Measurements from ENCODE around the gene TSPAN9.

DNA sequence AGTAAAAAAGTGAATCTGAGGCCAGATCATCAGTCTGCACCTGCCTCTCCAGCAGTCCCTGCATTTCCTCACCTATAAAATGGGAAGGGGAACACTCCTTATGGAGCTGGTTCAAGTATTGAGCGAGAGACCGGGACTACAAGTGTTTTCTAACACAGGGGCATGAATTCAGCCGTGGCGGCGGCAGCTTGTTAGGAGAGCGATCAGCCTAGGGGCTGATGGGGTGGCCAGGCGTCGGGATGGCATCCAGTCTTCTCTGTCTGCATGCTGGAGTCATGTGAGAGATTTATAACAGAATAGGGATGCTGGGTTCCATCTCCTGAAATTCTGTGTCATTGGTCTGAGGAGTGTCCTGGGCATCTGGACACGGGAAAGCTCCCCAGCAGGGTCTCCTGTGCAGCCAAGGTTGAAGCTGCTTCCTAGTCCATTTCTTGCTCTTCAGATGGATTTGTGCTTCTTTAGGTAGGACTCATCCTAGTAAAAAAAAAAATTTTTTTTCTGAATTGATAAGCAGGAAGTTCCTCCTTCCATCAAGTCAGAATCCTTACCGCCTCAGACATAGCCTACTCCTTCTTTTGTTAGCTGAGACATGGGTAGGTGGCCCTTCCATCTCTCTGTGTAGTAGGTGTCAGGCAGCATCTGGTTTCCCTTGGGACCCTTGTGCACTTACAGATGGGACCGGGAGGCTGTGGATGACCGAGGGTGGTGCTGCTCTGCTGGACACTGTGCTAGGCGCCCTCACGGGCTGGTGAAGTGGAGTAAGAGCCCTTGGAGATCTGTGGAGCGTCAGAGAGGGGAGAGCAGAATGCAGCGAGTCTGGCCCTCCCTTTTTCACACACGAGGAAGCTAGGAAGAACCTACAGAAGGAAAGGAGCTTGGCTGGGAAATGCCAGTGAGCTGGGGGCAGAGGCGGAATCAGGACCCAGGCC lies 146.7 kb downstream of the TSPAN9 start:
- TF ChIP-seq CTCF (IDR thresholded peaks at IDR 0.05; ENCODE audit: insufficient read depth, low read depth, low read length) (no peak), EZH2 (IDR thresholded peaks at IDR 0.05; ENCODE audit: insufficient read depth, low read length) (no peak)
